Common myeloid progenitor, CD34-positive (primary cell): ENCODE data around the gene AATK.
"Not testable (repeated sequence)": the region's sequence is repeated elsewhere in the genome, so short reads cannot be mapped to it uniquely, and the experiment has no call there.

ENCODE experiments used
- CTCF ChIA-PET: fragments of 350-600 bp; sonication (Branson Sonifier 250); formaldehyde crosslinking; loops from one replicate; lab custom pipeline; 2021; ENCODE audit warnings: antibody characterized with exemption; lab: Charles Lee
- POLR2A ChIA-PET: fragments of 350-600 bp; sonication (Branson Sonifier 250); formaldehyde crosslinking; loops from one replicate; lab custom pipeline; 2021; ENCODE audit warnings: antibody characterized with exemption; lab: Charles Lee
- DNase-seq, 3 donors: peaks; one replicate each; pipeline versions ENCODE4 v3.0.0 to v3.0.0-alpha.2; 2013
- H3K27ac ChIP-seq, 2 experiments: 1 replicate in 1 of 2; 2 replicates in 1 of 2; pipeline ENCODE4 v1.7.0; 2013; ENCODE audit warnings: inconsistent platforms in 2 of 2, low read length in 2 of 2, mild to moderate bottlenecking in 2 of 2, low read depth in 1 of 2, moderate library complexity in 1 of 2; ENCODE audit not compliant: severe bottlenecking in 2 of 2, insufficient read depth in 1 of 2, poor library complexity in 1 of 2
- H3K27me3 ChIP-seq, 5 experiments: replicated peaks in 2 of 5; 1 replicate in 3 of 5; 2 replicates in 2 of 5; pipeline versions ENCODE4 v1.6.1 to v1.7.0; 2013; ENCODE audit warnings: low read length in 4 of 5, mild to moderate bottlenecking in 2 of 5, moderate library complexity in 2 of 5, inconsistent platforms in 1 of 5; ENCODE audit not compliant: insufficient read depth in 5 of 5, control insufficient read depth in 4 of 5
- H3K36me3 ChIP-seq, 4 experiments: 1 replicate in 2 of 4; 2 replicates in 2 of 4; pipeline versions ENCODE4 v1.6.1 to v1.7.0; 2013; ENCODE audit warnings: low read length in 3 of 4, control low read depth in 1 of 4, mild to moderate bottlenecking in 1 of 4; ENCODE audit not compliant: control insufficient read depth in 4 of 4, insufficient read depth in 4 of 4
- H3K4me1 ChIP-seq, 4 experiments: 1 replicate in 3 of 4; 2 replicates in 1 of 4; pipeline versions ENCODE4 v1.6.1 to v1.7.1; 2013; ENCODE audit warnings: low read length in 3 of 4, mild to moderate bottlenecking in 3 of 4, control low read depth in 1 of 4, inconsistent platforms in 1 of 4, moderate library complexity in 1 of 4; ENCODE audit not compliant: control insufficient read depth in 4 of 4, insufficient read depth in 4 of 4; ENCODE audit errors: control extremely low read depth in 1 of 4
- H3K4me3 ChIP-seq, 7 experiments: 1 replicate in 4 of 7; 2 replicates in 3 of 7; pipeline versions ENCODE4 v1.5.1 to v1.7.0; 2013; ENCODE audit warnings: mild to moderate bottlenecking in 7 of 7, low read length in 6 of 7, moderate library complexity in 6 of 7, inconsistent platforms in 2 of 7, low read depth in 2 of 7, control low read depth in 1 of 7; ENCODE audit not compliant: insufficient read depth in 4 of 7, control insufficient read depth in 1 of 7; ENCODE audit errors: extremely low read depth in 1 of 7
- H3K9me3 ChIP-seq, 5 experiments: 1 replicate in 4 of 5; 2 replicates in 1 of 5; pipeline versions ENCODE4 v1.6.1 to v1.7.1; 2013; ENCODE audit warnings: low read length in 4 of 5, mild to moderate bottlenecking in 2 of 5, inconsistent platforms in 1 of 5, low read depth in 1 of 5, moderate library complexity in 1 of 5; ENCODE audit not compliant: control insufficient read depth in 4 of 5, insufficient read depth in 2 of 5; ENCODE audit errors: control extremely low read depth in 1 of 5
- WGBS: methylation state at CpG from one replicate; pipeline ENCODE4 v1.1.5; 2013; ENCODE audit not compliant: insufficient coverage; 5-methylcytosine and 5-hydroxymethylcytosine counted together

The AATK gene

DNA sequence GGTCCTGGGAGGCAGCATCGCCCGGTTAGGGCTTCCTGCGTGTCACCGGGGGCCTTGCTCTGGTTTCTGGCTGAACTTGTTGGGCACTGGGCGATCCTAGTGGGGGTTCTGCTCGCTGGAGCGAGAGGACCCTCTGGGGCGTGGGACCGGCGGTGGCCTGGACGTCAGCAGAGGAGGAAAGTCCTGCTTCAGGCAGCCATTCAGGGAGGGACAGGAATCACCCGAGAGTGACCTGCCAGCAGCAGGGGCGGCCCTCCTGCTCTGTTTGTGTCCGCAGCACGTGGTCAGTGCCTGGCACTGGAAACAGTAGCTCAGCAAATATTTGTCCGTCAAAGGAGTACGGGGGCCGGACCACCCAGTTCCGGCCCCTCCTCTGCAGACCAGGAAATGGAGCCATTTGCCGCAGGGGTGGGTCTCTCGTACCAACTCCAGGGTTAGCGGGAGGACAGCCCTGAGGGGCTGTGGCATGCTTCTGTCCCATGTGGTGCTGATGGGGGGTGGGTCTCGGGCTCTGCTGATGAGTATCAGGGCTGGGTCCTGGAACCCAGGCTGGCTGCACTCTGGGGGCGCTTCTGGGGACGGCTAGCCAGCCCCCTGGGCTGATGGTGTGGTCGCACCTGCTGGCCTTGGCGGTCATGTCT is 82.8 kb downstream of the AATK start:
- POLR2A ChIA-PET, result no interaction called here
- H3K9me3 ChIP-seq, result no peaks in the 10 kb centered on the region
- H3K4me1 ChIP-seq, result peaks cover 0 to 6% (median 3%) of the 10 kb centered on the region in 4 experiments
- CTCF ChIA-PET, result no interaction called here
- H3K4me3 ChIP-seq, result no peak overlapping the region
- H3K36me3 ChIP-seq, result peaks cover 0 to 15% (median 0%) of the 10 kb centered on the region in 4 experiments
- WGBS, result 94% methylated on average over 25 of the region's 27 CpGs
- no peak for DNase-seq
- no peaks in the 10 kb centered on the region for H3K27me3 ChIP-seq
- H3K27ac ChIP-seq, result no peak overlapping the region

DNA sequence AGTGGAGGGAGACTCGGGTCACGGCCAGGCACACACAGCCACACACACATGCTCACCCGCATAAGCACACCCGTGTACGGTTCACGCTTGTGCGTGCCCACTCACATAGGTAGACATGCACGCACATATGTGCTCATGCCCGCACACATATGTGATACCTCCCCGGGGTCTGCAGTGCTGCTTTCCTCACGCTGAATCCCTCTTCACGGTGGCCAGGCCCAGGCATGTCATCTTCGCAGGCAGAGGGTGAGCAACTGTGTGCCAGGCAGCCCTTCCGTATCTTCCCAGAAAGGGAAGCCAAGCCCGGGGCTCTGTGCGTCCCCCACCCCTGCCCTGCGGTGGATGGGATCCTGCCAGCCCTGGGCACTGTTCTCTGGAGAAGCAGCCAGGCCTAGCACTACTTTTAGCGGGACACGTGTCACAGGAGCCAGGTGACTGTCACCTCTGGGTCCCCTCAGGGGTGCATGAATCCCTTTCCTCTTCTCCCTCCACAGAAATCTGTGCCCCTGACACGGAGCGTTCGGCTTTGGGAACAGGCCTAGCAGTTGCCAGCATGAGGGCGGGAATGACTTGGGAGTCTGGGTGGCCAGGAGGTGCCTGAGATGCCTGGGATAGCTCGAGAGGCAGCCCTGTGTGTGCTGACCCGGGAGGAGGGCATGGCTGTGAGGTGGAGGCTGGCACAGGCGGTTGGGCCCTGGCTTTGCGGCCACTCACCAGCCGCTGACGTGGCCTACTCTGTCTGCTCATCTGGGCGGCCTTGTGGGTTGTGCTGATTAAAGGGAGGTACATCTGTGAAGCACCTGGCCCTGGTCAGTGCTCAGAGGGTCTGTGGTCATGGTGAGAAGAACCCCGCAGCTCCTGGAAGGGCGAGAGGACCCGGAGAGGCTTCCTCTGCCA is 83.6 kb downstream of the AATK start:
- Histone ChIP-seq H3K9me3 (no peaks in the 10 kb centered on the region), H3K27me3 (no peaks in the 10 kb centered on the region), H3K27ac (no peak overlapping the region), H3K36me3 (peaks cover 0 to 15% (median 0%) of the 10 kb centered on the region in 4 experiments), H3K4me3 (no peak overlapping the region), H3K4me1 (peaks cover 0 to 6% (median 3%) of the 10 kb centered on the region in 4 experiments)
- ChIA-PET CTCF (no interaction called here), POLR2A (no interaction called here)
- no peak for DNase-seq
- WGBS, result 97% methylated on average over 28 of the region's 33 CpGs

DNA sequence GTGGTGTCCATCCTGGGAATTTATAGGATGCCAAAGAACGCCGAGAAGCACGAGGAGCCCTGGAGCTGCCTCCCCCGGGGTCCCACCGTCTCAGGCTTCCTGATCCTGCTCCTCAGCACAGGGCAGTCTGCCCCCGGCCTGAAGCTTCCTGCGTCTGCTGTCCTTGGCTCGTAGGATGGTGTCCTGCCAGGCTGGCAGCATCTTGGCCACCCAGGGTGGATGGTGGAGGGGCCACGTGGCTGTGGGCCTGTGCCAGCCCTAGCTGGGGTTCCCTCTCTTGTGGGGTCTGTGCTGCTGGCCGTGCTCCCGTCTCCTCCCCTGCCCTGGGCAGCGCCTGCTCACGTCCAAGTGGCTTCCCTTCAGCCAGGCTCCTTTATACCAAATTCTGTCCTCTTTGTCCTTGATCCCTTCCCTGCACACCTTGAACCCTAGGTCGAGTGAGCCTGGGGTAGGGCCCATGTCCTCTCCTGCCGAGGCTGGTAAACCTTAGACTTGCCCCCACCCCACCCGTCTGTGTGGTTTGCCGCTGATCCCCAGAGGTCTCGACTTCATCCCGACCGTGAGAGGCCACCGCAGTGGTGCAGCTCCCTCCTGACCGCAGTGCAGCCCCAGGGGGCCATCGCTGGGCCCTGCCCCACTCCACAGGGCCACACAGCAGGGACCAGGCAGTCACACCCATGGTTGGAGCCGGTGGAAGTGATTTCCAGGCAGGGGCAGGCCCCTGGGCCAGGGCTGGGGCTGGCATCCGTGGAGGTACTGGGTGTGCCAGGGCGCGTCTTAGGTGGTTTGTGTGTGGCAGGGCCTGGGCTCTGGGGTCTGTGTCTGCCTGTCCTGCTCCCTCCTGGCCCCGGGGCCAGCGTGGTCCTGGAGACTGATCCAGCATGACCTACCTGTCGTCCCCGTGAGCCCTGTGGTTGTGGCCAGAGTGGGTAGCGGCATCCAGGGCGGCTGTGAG is 84.5 kb downstream of the AATK start:
- DNase-seq, result no peak
- Histone ChIP-seq H3K27ac (no peak overlapping the region), H3K4me3 (no peak overlapping the region), H3K36me3 (peaks cover 0 to 9% (median 0%) of the 10 kb centered on the region in 4 experiments), H3K27me3 (no peaks in the 10 kb centered on the region), H3K4me1 (peaks cover 0 to 6% (median 3%) of the 10 kb centered on the region in 4 experiments), H3K9me3 (no peaks in the 10 kb centered on the region)
- WGBS, result 96% methylated on average over 29 of the region's 33 CpGs
- CTCF ChIA-PET, result interaction anchor here (1.0 kb wide), 1 partner anchor 23 kb away, joined by 3 read pairs; no protein-coding TSS in a partner anchor
- POLR2A ChIA-PET, result interaction anchor here (1.0 kb wide), 1 partner anchor 10 kb away, joined by 3 read pairs; no protein-coding TSS in a partner anchor

DNA sequence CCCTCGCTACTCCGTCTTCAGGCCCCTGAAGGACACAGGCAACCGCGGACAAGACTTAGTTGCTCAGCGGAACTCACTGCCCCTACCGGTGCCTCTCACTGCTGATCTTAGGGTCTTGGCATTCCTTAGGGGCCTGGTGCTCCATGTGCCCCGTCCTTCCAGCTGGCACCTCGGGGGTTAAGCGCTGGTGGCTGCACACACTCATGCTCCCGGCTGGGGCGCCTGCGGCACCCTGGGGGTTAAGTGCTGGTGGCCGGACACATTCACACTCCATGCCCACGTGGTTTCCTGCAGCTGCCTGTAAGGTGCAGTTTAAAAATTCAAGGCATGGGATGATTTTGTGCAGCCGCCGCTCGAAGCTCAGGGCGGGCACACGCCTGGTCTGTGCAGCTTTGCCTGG is 86.0 kb downstream of the AATK start:
- ChIA-PET CTCF (interaction anchor here (1.2 kb wide), 1 partner anchor 11 kb away, joined by 3 read pairs; no protein-coding TSS in a partner anchor), POLR2A (no interaction called here)
- DNase-seq, result no peak
- 78% methylated on average over 13 of the region's 19 CpGs for WGBS
- Histone ChIP-seq H3K9me3 (no peaks in the 10 kb centered on the region), H3K27me3 (no peaks in the 10 kb centered on the region), H3K4me1 (peaks cover 0 to 6% (median 3%) of the 10 kb centered on the region in 4 experiments), H3K4me3 (no peak overlapping the region), H3K27ac (no peak overlapping the region), H3K36me3 (peaks cover 0 to 3% (median 0%) of the 10 kb centered on the region in 4 experiments)

DNA sequence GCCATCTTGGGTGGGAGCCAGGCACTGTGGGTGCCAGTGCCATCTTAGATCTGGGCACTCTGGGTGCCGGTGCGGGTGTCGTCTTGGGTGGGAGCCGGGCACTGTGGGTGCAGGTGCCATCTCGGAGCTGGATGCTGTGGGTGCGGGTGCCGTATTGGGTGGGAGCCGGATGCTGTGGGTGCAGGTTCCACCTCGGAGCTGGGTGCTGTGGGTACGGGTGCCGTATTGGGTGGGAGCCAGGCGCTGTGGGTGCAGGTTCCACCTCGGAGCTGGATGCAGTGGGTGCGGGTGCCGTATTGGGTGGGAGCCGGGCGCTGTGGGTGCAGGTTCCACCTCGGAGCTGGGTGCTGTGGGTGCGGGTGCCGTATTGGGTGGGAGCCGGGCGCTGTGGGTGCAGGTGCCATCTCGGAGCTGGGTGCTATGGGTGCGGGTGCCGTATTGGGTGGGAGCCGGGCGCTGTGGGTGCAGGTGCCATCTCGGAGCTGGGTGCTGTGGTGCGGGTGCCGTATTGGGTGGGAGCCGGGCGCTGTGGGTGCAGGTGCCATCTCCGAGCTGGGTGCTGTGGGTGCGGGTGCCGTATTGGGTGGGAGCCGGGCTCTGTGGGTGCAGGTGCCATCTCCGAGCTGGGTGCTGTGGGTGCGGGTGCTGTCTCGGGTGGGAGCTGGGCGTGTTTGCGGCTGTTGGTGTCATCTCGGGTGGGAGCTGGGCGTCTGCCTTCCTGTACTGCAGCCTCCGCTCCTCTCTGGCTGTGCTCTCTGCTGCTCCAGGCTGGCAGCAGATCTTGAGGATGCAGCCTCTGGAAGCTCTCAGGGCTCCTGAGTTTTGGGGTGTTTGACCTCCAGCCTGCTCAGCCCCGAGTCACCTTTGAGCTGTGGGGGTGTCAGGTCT is 87.8 kb downstream of the AATK start:
- H3K27ac ChIP-seq, H3K36me3 ChIP-seq, H3K27me3 ChIP-seq, H3K4me3 ChIP-seq, H3K9me3 ChIP-seq, H3K4me1 ChIP-seq, DNase-seq: not testable (repeated sequence)
- POLR2A ChIA-PET, result interaction anchor here (0.6 to 0.7 kb wide), 2 partner anchors 920 to 989 kb away, joined by 3 to 5 read pairs; no protein-coding TSS in a partner anchor
- 98% methylated on average over 44 of the region's 45 CpGs for WGBS
- CTCF ChIA-PET, result interaction anchor here (1.2 kb wide), 1 partner anchor 46 kb away, joined by 3 read pairs; no protein-coding TSS in a partner anchor

DNA sequence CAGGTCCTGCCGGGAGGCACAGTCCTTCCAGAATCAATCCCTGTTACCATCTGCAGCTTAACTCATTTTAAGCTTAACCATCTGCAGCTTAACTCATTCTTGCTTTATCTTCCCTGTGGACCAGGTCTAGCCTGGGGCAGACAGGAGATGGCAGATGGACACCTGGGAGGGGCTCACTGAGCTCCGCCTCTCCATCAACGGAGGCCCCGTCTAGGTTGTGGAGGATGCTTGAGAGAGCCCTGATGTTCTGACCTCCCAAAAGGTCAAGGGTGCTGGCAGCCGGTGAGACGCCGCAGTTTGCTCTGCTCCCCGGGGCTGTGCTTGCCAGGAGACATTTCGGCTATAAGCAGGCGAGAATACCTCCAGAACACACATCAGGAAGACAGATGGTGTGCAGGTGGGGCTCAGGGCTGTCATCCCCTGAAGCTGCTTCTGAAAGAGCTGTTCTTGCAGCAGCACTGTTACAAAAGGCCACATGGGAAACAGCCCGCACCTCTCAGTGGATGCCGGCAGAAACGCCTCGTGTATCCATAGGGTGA is 89.8 kb downstream of the AATK start:
- Histone ChIP-seq H3K4me1 (peaks cover 0 to 2% (median 0%) of the 10 kb centered on the region in 4 experiments), H3K36me3 (no peaks in the 10 kb centered on the region), H3K4me3 (no peak overlapping the region), H3K27ac (no peak overlapping the region), H3K9me3 (no peaks in the 10 kb centered on the region), H3K27me3 (no peaks in the 10 kb centered on the region)
- DNase-seq, result no peak
- 97% methylated on average over 13 of the region's 14 CpGs for whole genome bisulfite sequencing
- ChIA-PET CTCF (no interaction called here), POLR2A (interaction anchor here (0.7 kb wide), 1 partner anchor 389 kb away, joined by 3 read pairs; no protein-coding TSS in a partner anchor)
